ENCODE results near the gene SLC39A9. TPM values are rescaled to one million over a fixed set of nuclear protein-coding genes. Genes with fewer than 3 reads are reported as not detected.

The SLC39A9 gene
- total RNA-seq, 1 experiment from 2014 or later = 44.1 TPM

DNA sequence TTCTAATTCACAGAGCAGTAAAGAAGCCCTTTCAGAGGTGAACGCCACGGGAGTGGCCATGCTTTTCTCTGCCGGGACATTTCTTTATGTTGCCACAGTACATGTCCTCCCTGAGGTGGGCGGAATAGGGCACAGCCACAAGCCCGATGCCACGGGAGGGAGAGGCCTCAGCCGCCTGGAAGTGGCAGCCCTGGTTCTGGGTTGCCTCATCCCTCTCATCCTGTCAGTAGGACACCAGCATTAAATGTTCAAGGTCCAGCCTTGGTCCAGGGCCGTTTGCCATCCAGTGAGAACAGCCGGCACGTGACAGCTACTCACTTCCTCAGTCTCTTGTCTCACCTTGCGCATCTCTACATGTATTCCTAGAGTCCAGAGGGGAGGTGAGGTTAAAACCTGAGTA is 59.9 kb downstream of the SLC39A9 start:
- ChIA-PET POLR2A (interaction anchor here (0.6 kb wide), 1 partner anchor 60 kb away, joined by 4 read pairs; the partner anchor contains the start of genes ERH and SLC39A9), CTCF (interaction anchor here (0.9 to 3.3 kb wide), 7 partner anchors 10 to 329 kb away, joined by 3 to 18 read pairs (median 8); no protein-coding TSS in a partner anchor)
- ATAC-seq (no peak), DNase-seq (ENCODE audit: low spot score) (no peak)
- Mint-ChIP-seq H3K27ac (no peak overlapping the region), H3K4me3 (no peak overlapping the region), H3K9me3 (no peaks in the 10 kb centered on the region), H3K36me3 (peaks cover 11% of the 10 kb centered on the region), H3K4me1 (no peaks in the 10 kb centered on the region), H3K27me3 (ENCODE audit: low read depth) (no peaks in the 10 kb centered on the region)
- TF ChIP-seq IRF2 (CRISPR knock-in tag; IDR thresholded peaks at IDR 0.05; ENCODE audit: borderline replicate concordance, low read depth) = no peak
- TF ChIP-seq, protein P1, sequence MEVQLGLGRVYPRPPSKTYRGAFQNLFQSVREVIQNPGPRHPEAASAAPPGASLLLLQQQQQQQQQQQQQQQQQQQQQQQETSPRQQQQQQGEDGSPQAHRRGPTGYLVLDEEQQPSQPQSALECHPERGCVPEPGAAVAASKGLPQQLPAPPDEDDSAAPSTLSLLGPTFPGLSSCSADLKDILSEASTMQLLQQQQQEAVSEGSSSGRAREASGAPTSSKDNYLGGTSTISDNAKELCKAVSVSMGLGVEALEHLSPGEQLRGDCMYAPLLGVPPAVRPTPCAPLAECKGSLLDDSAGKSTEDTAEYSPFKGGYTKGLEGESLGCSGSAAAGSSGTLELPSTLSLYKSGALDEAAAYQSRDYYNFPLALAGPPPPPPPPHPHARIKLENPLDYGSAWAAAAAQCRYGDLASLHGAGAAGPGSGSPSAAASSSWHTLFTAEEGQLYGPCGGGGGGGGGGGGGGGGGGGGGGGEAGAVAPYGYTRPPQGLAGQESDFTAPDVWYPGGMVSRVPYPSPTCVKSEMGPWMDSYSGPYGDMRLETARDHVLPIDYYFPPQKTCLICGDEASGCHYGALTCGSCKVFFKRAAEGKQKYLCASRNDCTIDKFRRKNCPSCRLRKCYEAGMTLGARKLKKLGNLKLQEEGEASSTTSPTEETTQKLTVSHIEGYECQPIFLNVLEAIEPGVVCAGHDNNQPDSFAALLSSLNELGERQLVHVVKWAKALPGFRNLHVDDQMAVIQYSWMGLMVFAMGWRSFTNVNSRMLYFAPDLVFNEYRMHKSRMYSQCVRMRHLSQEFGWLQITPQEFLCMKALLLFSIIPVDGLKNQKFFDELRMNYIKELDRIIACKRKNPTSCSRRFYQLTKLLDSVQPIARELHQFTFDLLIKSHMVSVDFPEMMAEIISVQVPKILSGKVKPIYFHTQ (CRISPR knock-in tag; IDR thresholded peaks at IDR 0.05) = no peak
- TF ChIP-seq, protein P2, sequence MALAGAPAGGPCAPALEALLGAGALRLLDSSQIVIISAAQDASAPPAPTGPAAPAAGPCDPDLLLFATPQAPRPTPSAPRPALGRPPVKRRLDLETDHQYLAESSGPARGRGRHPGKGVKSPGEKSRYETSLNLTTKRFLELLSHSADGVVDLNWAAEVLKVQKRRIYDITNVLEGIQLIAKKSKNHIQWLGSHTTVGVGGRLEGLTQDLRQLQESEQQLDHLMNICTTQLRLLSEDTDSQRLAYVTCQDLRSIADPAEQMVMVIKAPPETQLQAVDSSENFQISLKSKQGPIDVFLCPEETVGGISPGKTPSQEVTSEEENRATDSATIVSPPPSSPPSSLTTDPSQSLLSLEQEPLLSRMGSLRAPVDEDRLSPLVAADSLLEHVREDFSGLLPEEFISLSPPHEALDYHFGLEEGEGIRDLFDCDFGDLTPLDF (CRISPR knock-in tag; IDR thresholded peaks at IDR 0.05) = no peak
- no peak for TF ChIP-seq ZNF263 (CRISPR knock-in tag; IDR thresholded peaks at IDR 0.05; ENCODE audit: low read depth)

DNA sequence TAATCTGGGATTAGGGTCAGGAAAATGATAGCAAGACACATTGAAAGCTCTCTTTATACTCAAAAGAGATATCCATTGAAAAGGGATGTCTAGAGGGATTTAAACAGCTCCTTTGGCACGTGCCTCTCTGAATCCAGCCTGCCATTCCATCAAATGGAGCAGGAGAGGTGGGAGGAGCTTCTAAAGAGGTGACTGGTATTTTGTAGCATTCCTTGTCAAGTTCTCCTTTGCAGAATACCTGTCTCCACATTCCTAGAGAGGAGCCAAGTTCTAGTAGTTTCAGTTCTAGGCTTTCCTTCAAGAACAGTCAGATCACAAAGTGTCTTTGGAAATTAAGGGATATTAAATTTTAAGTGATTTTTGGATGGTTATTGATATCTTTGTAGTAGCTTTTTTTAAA is 60.6 kb downstream of the SLC39A9 start:
- ChIA-PET CTCF (interaction anchor here (0.8 to 3.3 kb wide), 21 partner anchors 9 to 330 kb away, joined by 3 to 18 read pairs (median 4); partner anchors contain the start of genes ERH, PLEKHD1 and SLC39A9), POLR2A (interaction anchor here (0.6 kb wide), 1 partner anchor 61 kb away, joined by 4 read pairs; the partner anchor contains the start of genes ERH and SLC39A9)
- no peak overlapping the region for H3K4me3 Mint-ChIP-seq
- H3K9me3 Mint-ChIP-seq = no peaks in the 10 kb centered on the region
- H3K27me3 Mint-ChIP-seq (ENCODE audit: low read depth) = no peaks in the 10 kb centered on the region
- no peak overlapping the region for H3K27ac Mint-ChIP-seq
- TF ChIP-seq ZNF138 (CRISPR knock-in tag; conservative IDR thresholded peaks at IDR 0.05) (no peak), TCF7 (CRISPR knock-in tag; IDR thresholded peaks at IDR 0.05; ENCODE audit: low read depth) (no peak), IRF1 (CRISPR knock-in tag; IDR thresholded peaks at IDR 0.05) (no peak), RORB (CRISPR knock-in tag; IDR thresholded peaks at IDR 0.05) (no peak), PRRX2 (CRISPR knock-in tag; IDR thresholded peaks at IDR 0.05) (no peak), ATF2 (CRISPR knock-in tag; IDR thresholded peaks at IDR 0.05; ENCODE audit: borderline replicate concordance, low read depth) (no peak), NFYB (CRISPR knock-in tag; conservative IDR thresholded peaks at IDR 0.05; ENCODE audit: low read depth) (no peak), CDX4 (CRISPR knock-in tag; IDR thresholded peaks at IDR 0.05; ENCODE audit: borderline replicate concordance) (no peak), CTCF (IDR thresholded peaks at IDR 0.05) (no peak), FOXP1 (CRISPR knock-in tag; IDR thresholded peaks at IDR 0.05; ENCODE audit: borderline replicate concordance) (no peak), ZNF532 (CRISPR knock-in tag; IDR thresholded peaks at IDR 0.05; ENCODE audit: borderline replicate concordance) (no peak)
- TF ChIP-seq, protein P2 (CRISPR knock-in tag; IDR thresholded peaks at IDR 0.05) = no peak
- TF ChIP-seq, protein P3, sequence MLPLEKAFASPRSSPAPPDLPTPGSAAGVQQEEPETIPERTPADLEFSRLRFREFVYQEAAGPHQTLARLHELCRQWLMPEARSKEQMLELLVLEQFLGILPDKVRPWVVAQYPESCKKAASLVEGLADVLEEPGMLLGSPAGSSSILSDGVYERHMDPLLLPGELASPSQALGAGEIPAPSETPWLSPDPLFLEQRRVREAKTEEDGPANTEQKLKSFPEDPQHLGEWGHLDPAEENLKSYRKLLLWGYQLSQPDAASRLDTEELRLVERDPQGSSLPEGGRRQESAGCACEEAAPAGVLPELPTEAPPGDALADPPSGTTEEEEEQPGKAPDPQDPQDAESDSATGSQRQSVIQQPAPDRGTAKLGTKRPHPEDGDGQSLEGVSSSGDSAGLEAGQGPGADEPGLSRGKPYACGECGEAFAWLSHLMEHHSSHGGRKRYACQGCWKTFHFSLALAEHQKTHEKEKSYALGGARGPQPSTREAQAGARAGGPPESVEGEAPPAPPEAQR (CRISPR knock-in tag; IDR thresholded peaks at IDR 0.05) = no peak
- H3K4me1 Mint-ChIP-seq = no peaks in the 10 kb centered on the region
- ATAC-seq (peak; percentile 67; the same call in 1 of the 2 replicates), DNase-seq (ENCODE audit: low spot score) (no peak)
- peaks cover 11% of the 10 kb centered on the region for H3K36me3 Mint-ChIP-seq
